Erythroblast (primary cell): ENCODE results near the gene FES.

Experiments
- GATA1 ChIP-seq: IDR thresholded peaks from 2 replicates; pipeline ENCODE4 v1.6.1; 2011; ENCODE audit warnings: low read depth, mild to moderate bottlenecking, control low read depth, low read length, moderate library complexity
- POLR2A ChIP-seq: IDR thresholded peaks from 2 replicates; pipeline ENCODE4 v1.6.1; 2011; ENCODE audit warnings: mild to moderate bottlenecking, low read length

DNA sequence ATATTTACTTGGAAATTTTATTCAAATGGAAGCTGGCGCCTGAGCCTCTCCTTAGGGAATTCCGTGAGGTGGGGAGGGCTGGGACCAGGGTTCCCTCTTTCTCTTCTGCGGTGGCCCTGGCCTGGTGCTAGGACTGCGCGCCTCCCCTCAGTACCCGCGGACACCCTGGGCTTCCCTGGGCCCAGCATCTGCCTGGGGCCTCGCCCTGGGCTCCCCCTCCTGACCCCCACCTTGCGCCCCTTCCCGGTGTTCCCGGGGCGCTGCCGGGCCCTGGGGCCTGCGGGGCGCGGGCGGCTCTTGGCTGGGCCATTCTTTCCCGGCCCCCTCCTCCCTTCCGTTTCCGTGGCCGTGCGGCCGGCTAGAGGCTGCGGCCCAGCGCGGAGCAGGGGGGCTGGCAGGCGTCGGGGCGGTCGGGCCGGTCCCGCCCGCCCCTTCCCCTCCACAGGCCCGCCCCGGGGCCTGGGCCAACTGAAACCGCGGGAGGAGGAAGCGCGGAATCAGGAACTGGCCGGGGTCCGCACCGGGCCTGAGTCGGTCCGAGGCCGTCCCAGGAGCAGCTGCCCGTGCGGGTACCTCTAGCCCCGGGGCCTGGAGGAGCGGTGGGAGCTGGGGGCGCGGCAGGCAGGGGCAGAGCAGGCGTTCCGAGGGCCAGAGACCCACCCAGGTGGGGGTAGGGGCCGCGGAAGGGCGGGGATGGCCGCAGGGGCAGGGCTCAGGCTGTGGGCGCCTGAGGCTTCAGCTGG is at the start of gene FES:
- TF ChIP-seq POLR2A (no peak), GATA1 (no peak)
